HEK293 (cell line): ENCODE measurements around the gene SSX4B.
"Not testable (repeated sequence)": the region's sequence is repeated elsewhere in the genome, so short reads cannot be mapped to it uniquely, and the experiment has no call there.

Experiments
- KLF16 ChIP-seq: fragments of 450-650 bp; formaldehyde crosslinking; IDR thresholded peaks from 2 replicates; pipeline ENCODE4 v1.5.1; 2017; ENCODE audit warnings: missing biosample characterization, missing genetic modification characterization
- TCF7L2 ChIP-seq: IDR thresholded peaks from 2 replicates; pipeline ENCODE4 v1.6.1; 2011; ENCODE audit warnings: low read depth, mild to moderate bottlenecking, inconsistent platforms, low read length, moderate library complexity, borderline replicate concordance
- ZNF174 ChIP-seq: fragments of 450-650 bp; formaldehyde crosslinking; IDR thresholded peaks from 2 replicates; pipeline ENCODE4 v1.5.0; 2017; ENCODE audit warnings: missing biosample characterization, mild to moderate bottlenecking, missing genetic modification characterization
- ZNF184 ChIP-seq: fragments of 450-650 bp; IDR thresholded peaks from 2 replicates; pipeline ENCODE4 v1.5.1; 2018; ENCODE audit warnings: missing biosample characterization, mild to moderate bottlenecking, missing genetic modification characterization
- ZNF221 ChIP-seq: fragments of 450-650 bp; formaldehyde crosslinking; IDR thresholded peaks from 2 replicates; pipeline ENCODE4 v1.5.1; 2017; ENCODE audit warnings: missing biosample characterization, missing genetic modification characterization, borderline replicate concordance
- ZNF416 ChIP-seq: fragments of 450-650 bp; formaldehyde crosslinking; IDR thresholded peaks from 2 replicates; pipeline ENCODE4 v1.5.1; 2016; ENCODE audit warnings: missing biosample characterization, missing genetic modification characterization
- ZNF768 ChIP-seq: fragments of 450-650 bp; formaldehyde crosslinking; IDR thresholded peaks from 2 replicates; pipeline ENCODE4 v1.5.1; 2018; ENCODE audit warnings: missing biosample characterization, mild to moderate bottlenecking, missing genetic modification characterization
- ZNF785 ChIP-seq: fragments of 450-650 bp; formaldehyde crosslinking; IDR thresholded peaks from 2 replicates; pipeline ENCODE4 v1.5.1; 2016; ENCODE audit warnings: missing biosample characterization, missing genetic modification characterization
- ZSCAN30 ChIP-seq: fragments of 450-650 bp; IDR thresholded peaks from 2 replicates; pipeline ENCODE4 v1.5.1; 2018; ENCODE audit warnings: missing biosample characterization, mild to moderate bottlenecking, missing genetic modification characterization, moderate library complexity
- TF ChIP-seq, protein P1 (sequence below): fragments of 450-650 bp; formaldehyde crosslinking; IDR thresholded peaks from 2 replicates; pipeline ENCODE4 v1.5.1; 2017; ENCODE audit warnings: missing biosample characterization, missing genetic modification characterization
- TF ChIP-seq, protein P2 (sequence below): fragments of 450-650 bp; formaldehyde crosslinking; IDR thresholded peaks from 2 replicates; pipeline ENCODE4 v1.5.1; 2016; ENCODE audit warnings: missing biosample characterization, missing genetic modification characterization
- TF ChIP-seq, protein P3 (sequence below): fragments of 450-650 bp; formaldehyde crosslinking; IDR thresholded peaks from 2 replicates; pipeline ENCODE4 v1.5.1; 2016; ENCODE audit warnings: missing biosample characterization, missing genetic modification characterization

DNA sequence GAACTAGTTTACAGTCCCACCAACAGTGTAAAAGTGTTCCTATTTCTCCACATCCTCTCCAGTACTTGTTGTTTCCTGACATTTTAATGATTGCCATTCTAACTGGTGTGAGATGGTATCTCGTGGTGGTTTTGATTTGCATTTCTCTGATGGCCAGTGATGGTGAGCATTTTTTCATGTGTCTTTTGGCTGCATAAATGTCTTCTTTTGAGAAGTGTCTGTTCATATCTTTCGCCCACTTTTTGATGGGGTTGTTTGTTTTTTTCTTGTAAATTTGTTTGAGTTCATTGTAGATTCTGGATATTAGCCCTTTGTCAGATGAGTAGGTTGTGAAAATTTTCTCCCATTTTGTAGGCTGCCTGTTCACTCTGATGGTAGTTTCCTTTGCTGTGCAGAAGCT lies 14.8 kb downstream of the SSX4B start:
- TF ChIP-seq, protein P1, sequence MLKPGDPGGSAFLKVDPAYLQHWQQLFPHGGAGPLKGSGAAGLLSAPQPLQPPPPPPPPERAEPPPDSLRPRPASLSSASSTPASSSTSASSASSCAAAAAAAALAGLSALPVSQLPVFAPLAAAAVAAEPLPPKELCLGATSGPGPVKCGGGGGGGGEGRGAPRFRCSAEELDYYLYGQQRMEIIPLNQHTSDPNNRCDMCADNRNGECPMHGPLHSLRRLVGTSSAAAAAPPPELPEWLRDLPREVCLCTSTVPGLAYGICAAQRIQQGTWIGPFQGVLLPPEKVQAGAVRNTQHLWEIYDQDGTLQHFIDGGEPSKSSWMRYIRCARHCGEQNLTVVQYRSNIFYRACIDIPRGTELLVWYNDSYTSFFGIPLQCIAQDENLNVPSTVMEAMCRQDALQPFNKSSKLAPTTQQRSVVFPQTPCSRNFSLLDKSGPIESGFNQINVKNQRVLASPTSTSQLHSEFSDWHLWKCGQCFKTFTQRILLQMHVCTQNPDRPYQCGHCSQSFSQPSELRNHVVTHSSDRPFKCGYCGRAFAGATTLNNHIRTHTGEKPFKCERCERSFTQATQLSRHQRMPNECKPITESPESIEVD (tag by site-specific recombination): not testable (repeated sequence)
- TF ChIP-seq, protein P2, sequence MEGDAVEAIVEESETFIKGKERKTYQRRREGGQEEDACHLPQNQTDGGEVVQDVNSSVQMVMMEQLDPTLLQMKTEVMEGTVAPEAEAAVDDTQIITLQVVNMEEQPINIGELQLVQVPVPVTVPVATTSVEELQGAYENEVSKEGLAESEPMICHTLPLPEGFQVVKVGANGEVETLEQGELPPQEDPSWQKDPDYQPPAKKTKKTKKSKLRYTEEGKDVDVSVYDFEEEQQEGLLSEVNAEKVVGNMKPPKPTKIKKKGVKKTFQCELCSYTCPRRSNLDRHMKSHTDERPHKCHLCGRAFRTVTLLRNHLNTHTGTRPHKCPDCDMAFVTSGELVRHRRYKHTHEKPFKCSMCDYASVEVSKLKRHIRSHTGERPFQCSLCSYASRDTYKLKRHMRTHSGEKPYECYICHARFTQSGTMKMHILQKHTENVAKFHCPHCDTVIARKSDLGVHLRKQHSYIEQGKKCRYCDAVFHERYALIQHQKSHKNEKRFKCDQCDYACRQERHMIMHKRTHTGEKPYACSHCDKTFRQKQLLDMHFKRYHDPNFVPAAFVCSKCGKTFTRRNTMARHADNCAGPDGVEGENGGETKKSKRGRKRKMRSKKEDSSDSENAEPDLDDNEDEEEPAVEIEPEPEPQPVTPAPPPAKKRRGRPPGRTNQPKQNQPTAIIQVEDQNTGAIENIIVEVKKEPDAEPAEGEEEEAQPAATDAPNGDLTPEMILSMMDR: not testable (repeated sequence)
- not testable (repeated sequence) for TF ChIP-seq KLF16; ZNF184 (tag by site-specific recombination); ZNF174 (tag by site-specific recombination); ZNF416; TCF7L2; ZSCAN30; ZNF768 (tag by site-specific recombination); ZNF221; ZNF785 (tag by site-specific recombination)
- TF ChIP-seq, protein P3, sequence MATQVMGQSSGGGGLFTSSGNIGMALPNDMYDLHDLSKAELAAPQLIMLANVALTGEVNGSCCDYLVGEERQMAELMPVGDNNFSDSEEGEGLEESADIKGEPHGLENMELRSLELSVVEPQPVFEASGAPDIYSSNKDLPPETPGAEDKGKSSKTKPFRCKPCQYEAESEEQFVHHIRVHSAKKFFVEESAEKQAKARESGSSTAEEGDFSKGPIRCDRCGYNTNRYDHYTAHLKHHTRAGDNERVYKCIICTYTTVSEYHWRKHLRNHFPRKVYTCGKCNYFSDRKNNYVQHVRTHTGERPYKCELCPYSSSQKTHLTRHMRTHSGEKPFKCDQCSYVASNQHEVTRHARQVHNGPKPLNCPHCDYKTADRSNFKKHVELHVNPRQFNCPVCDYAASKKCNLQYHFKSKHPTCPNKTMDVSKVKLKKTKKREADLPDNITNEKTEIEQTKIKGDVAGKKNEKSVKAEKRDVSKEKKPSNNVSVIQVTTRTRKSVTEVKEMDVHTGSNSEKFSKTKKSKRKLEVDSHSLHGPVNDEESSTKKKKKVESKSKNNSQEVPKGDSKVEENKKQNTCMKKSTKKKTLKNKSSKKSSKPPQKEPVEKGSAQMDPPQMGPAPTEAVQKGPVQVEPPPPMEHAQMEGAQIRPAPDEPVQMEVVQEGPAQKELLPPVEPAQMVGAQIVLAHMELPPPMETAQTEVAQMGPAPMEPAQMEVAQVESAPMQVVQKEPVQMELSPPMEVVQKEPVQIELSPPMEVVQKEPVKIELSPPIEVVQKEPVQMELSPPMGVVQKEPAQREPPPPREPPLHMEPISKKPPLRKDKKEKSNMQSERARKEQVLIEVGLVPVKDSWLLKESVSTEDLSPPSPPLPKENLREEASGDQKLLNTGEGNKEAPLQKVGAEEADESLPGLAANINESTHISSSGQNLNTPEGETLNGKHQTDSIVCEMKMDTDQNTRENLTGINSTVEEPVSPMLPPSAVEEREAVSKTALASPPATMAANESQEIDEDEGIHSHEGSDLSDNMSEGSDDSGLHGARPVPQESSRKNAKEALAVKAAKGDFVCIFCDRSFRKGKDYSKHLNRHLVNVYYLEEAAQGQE: not testable (repeated sequence)
